ENCODE measurements around the gene AMER3. TPM values are rescaled to one million over a fixed set of nuclear protein-coding genes. Genes with fewer than 3 reads are reported as not detected.

AMER3 gene
- total and polyA plus RNA-seq, 10 of the 15 experiments (the other 5 are each of a cell fraction or from before 2014, with no cell fraction given): not detected

- intact Hi-C loops (cut with micrococcal nuclease; ENCODE audit: unreplicated experiment): loop anchor here (1.0 kb wide), 2 partner anchors 26 to 75 kb away; no protein-coding TSS in a partner anchor
- FAIRE-seq: no peak
- no TSS peak for BruUV-seq (replicated peaks)
These were observed 43.3 kb downstream of the AMER3 start for GRCh38 chr2:130798472-130799218.

More at GRCh38 chr2:130798472-130799218, 43.3 kb downstream of the AMER3 start:
- no peaks in the 10 kb centered on the region for H4K20me1 ChIP-seq (ENCODE audit: control insufficient read depth, insufficient read depth)
- in situ Hi-C loops (cut with MboI): no loop called here
- no peak for TF ChIP-seq TCF7 (IDR thresholded peaks at IDR 0.05; ENCODE audit: borderline replicate concordance)
- no peak for TF ChIP-seq ZNF207 (IDR thresholded peaks at IDR 0.05; ENCODE audit: borderline replicate concordance)
- TF ChIP-seq SREBF1 (IDR thresholded peaks at IDR 0.05; ENCODE audit: low read length): no peak
- TF ChIP-seq NFYB (IDR thresholded peaks at IDR 0.05; ENCODE audit: insufficient read depth, low read depth, low read length): no peak
- no peak for TF ChIP-seq RB1 (IDR thresholded peaks at IDR 0.05; ENCODE audit: borderline replicate concordance)
- no peak for TF ChIP-seq MYC (IDR thresholded peaks at IDR 0.05; ENCODE audit: insufficient read depth, insufficient read length, insufficient replicate concordance, low read length, severe bottlenecking)
- TF ChIP-seq RBBP5 (conservative IDR thresholded peaks at IDR 0.05): no peak
- TF ChIP-seq ZBTB4 (CRISPR knock-in tag; IDR thresholded peaks at IDR 0.05): no peak
- TF ChIP-seq ASH2L (IDR thresholded peaks at IDR 0.05; ENCODE audit: borderline replicate concordance, low read depth): no peak
- TF ChIP-seq MYB (IDR thresholded peaks at IDR 0.05; ENCODE audit: borderline replicate concordance, low read depth, low read length): no peak
- no peak for TF ChIP-seq NR2F1 (conservative IDR thresholded peaks at IDR 0.05)
- no peak for TF ChIP-seq YBX1 (IDR thresholded peaks at IDR 0.05)
- no peak for TF ChIP-seq ESRRA (IDR thresholded peaks at IDR 0.05; ENCODE audit: low read length)
- no peak for TF ChIP-seq E4F1 (IDR thresholded peaks at IDR 0.05; ENCODE audit: borderline replicate concordance, partially characterized antibody)
- ChIA-PET RAD21 (ENCODE audit: unreplicated experiment) (interaction anchor here (0.7 to 4.3 kb wide), 8 partner anchors 21 to 1593 kb away, joined by 3 to 32 read pairs (median 4); no protein-coding TSS in a partner anchor), CTCF (interaction anchor here (0.8 to 12.4 kb wide), 10 partner anchors 14 to 305 kb away, joined by 3 to 265 read pairs (median 4); no protein-coding TSS in a partner anchor), SMC1A (ENCODE audit: uncharacterized antibody, unreplicated experiment) (interaction anchor here (0.9 to 4.8 kb wide), 7 partner anchors 25 to 124 kb away, joined by 3 to 41 read pairs (median 10); no protein-coding TSS in a partner anchor), POLR2A (no interaction called here)
- H3K4me3 ChIP-seq: no peak overlapping the region
- DNase-seq (ENCODE audit: low read depth, low spot score): no peak
- ATAC-seq: no peak
- H3K4me2 ChIP-seq (ENCODE audit: control insufficient read depth, insufficient read depth): peak overlapping the region; percentile 97; the same call in 1 of the 2 replicates
- H3K27me3 ChIP-seq (replicated peaks in 1 of 2; ENCODE audit: control insufficient read depth in 2 of 2, insufficient read depth in 2 of 2, low read length in 1 of 2): no peaks in the 10 kb centered on the region
- H3K9me3 ChIP-seq (replicated peaks; ENCODE audit: control insufficient read depth, insufficient read depth, low read length): no peaks in the 10 kb centered on the region
- peak overlapping the region; percentile 97 for H2AFZ ChIP-seq (ENCODE audit: control insufficient read depth, low read depth, low read length)
- no peaks in the 10 kb centered on the region for H3K79me2 ChIP-seq (ENCODE audit: control insufficient read depth, insufficient read depth, low read length)
- H3K27ac ChIP-seq (ENCODE audit: control insufficient read depth, insufficient read depth): no peak overlapping the region
- WGBS (ENCODE audit: insufficient coverage, insufficient replicate concordance, low lambda C conversion rate, missing lambda C conversion rate): 70% methylated on average over 30 of the region's 30 CpGs
- no peaks in the 10 kb centered on the region for H3K36me3 ChIP-seq (ENCODE audit: control insufficient read depth in 2 of 2, insufficient read depth in 2 of 2, low read length in 1 of 2)
- no peaks in the 10 kb centered on the region for H3K4me1 ChIP-seq (ENCODE audit: control insufficient read depth, insufficient read depth, low read length)
- H3K9ac ChIP-seq (ENCODE audit: control insufficient read depth, insufficient read depth, low read length): no peak overlapping the region
